NK-92 (cell line): ENCODE data around the gene MAPK8IP3.
"Not testable (repeated sequence)": the region's sequence is repeated elsewhere in the genome, so short reads cannot be mapped to it uniquely, and the experiment has no call there.

ENCODE experiments used
- DNase-seq: peaks from one replicate; lab custom pipeline; 2025; ENCODE audit not compliant: unreplicated experiment; lab: John Stamatoyannopoulos, UW

The MAPK8IP3 gene

DNA sequence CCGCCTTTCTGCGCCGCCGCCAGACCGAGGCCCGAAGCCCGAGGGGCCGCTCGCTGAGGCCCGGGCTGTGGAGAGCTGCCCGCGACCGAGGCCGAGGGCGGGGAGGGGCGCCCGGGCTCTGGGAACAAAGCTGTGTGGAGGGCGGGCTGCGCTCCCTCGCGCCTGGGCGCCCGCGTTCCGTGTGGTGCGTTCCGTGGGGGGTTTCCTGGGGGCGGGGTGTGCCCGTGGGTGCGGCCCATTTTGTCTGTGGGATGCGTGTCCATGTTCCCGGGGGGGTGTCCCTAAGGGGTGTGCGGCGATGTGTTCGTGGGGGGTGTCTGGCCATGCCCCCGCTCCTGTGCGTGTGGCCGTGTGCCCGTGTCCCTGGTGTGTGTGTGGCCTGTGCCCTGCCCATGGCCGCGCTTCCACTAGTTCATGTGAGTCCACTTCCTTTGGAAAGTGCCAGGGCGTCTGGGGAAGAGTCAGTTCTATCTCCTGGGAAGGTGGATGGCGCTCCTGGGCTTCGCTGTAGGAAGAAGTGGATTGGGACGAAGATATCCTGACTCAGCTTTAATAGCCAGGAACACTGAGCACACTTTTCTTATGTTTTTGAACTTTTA, 27.4 kb upstream of the MAPK8IP3 start:
- DNase-seq, result no peak

DNA sequence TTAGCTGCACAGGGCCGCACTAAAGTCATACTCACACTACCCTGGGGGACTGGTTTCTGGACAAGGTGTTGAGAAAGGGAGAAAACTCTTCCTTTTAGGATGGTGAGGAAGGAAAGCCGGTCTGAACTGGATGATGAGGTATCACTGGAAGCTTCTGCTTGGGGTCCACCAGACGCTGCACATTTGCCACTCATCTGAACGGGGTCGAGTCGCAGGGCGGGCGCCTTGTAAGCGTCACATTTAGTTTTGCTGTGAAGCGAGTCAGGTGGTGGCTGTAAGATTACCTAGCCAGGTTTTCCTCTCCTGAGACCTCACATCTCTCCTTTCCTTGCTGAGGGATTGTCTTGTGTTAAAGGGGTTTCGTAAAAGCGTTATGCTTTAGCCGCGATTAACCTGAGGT, 25.6 kb upstream of the MAPK8IP3 start:
- DNase-seq, result no peak

- no peak for DNase-seq
These were observed 25.0 kb upstream of the MAPK8IP3 start for GRCh38 chr16:1681032-1681431.

- no peak for DNase-seq
These were observed 18.3 kb upstream of the MAPK8IP3 start for GRCh38 chr16:1687427-1688316.

GRCh38 chr16:1688807-1689560, 17.0 kb upstream of the MAPK8IP3 start:
- DNase-seq, result no peak

- no peak for DNase-seq
These were observed 16.1 kb upstream of the MAPK8IP3 start for GRCh38 chr16:1689853-1690252.

DNA sequence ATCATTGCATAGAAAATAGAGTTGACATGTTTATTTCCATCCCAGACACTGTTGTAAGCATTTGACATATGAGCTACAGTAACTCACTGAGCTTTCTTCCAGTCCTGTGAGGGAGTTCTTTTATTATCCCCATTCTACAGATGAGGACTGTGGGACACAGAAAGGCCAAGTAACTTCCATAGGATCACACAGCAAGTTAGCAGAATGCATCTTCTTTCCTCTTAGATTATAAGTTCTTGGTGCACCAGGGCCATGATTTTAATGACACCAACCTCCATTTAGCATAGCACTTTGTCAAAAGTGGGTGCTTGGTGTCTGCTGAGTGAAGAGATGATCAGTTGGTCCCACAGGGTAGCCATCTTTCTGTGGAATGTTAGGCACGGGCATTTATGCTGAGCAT, 15.2 kb upstream of the MAPK8IP3 start:
- DNase-seq, result no peak

GRCh38 chr16:1691276-1691675, 14.7 kb upstream of the MAPK8IP3 start:
- DNase-seq, result no peak

GRCh38 chr16:1691956-1692355, 14.0 kb upstream of the MAPK8IP3 start:
- no peak for DNase-seq

GRCh38 chr16:1696863-1697262, 9.1 kb upstream of the MAPK8IP3 start:
- DNase-seq, result no peak

GRCh38 chr16:1698680-1699079, 7.3 kb upstream of the MAPK8IP3 start:
- no peak for DNase-seq

GRCh38 chr16:1700246-1700645, 5.7 kb upstream of the MAPK8IP3 start:
- no peak for DNase-seq

DNA sequence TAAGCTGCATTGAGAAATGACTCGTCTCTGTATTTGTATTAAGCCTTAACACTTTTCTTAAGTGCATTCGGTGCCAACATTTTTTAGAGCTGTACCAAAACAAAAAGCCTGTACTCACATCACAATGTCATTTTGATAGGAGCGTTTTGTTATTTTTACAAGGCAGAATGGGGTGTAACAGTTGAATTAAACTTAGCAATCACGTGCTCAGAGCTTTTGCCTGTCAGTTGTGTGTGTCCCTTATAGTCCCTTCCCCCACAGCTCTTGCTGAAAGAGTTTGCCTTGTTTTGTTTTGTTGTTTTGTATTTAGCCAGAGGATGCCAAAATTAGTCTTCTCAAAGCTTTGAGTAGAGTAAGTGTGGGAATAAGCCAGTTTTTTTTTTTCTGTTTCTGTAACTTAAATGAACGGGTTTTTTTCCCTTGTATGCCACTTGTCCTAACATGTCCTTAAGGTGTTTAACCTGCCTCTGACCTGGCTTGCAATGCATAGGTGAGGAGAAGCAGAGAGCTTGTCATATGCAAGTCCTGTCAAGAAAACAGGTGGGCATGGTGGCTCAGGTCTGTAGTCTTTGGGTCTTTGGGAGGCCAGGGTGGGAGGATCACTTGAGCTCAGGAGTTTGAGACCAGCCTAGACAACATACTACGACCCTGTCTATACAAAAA, 4.6 kb upstream of the MAPK8IP3 start:
- DNase-seq, result no peak

DNA sequence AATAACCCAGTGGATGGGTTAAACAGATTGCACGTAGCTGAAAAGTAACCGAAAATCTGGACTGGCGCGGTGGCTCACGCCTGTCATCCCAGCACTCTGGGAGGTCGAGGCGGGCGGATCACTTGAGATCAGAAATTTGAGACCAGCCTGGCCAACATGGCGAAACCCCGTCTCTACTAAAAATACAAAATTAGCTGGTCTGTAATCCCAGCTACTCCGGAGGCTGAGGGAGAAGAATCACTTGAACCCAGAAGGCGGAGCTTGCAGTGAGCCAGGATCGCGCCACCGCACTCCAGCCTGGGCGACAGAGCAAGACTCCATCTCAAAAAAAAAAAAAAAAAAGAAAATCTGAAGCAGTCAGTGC, 689 bp upstream of the MAPK8IP3 start:
- DNase-seq, result not testable (repeated sequence)

DNA sequence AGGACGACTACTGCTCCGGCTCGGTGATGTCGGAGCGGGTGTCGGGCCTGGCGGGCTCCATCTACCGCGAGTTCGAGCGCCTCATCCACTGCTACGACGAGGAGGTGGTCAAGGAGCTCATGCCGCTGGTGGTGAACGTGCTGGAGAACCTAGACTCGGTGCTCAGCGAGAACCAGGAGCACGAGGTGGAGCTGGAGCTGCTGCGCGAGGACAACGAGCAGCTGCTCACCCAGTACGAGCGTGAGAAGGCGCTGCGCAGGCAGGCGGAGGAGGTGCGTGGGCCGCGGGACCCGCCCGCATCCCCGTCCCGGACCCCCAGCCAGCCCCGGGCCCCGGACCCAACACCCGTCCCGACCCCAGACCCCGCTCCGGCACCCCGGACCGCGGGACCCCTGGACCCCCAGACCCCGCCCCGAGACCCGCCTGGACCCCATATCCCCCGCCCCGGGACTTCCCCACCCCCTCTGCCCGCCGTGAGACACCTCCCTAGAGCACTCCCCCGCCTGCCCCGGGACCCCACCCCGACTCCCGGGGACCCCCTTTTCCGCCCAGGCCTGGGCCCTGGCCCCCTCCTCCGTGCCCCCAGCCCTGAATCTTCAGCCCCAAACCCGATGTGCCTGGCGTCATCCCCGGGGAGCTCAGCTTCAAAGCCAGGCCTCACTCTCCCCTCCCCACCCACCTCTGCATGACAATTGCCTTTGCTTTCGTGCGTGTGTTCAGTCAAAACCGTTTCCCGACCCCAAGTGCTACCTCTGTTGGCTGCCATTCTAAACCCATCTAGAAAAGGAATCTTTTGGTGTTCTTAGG, 594 bp downstream of the MAPK8IP3 start:
- DNase-seq, result no peak

GRCh38 chr16:1707193-1707790, 1.3 kb downstream of the MAPK8IP3 start:
- DNase-seq, result no peak

GRCh38 chr16:1708083-1708767, 2.2 kb downstream of the MAPK8IP3 start:
- no peak for DNase-seq

DNA sequence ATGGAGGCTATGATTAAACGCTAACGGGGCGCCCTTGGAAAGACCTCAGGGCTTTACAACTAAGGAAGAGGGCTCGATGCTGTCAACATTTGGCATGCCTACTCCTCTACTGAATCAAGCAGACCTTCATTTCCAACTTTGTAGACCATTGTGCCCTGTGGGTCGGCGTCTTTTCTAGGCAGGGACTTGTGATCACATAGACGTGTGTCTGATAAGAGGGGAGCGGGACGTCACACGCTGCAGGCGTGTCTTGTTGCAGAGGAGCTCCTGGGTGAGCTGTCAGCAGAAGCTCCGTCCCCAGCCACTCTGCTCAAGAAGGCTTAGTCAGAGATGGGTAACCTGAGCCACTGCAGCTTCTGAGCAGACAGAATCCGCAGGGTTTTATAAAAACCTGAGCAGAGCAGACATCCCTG, 2.8 kb downstream of the MAPK8IP3 start:
- DNase-seq, result no peak

GRCh38 chr16:1709356-1709755, 3.4 kb downstream of the MAPK8IP3 start:
- DNase-seq, result no peak
